Myometrial cell (primary cell): ENCODE results near the gene KRT84. TPM values are rescaled to one million over a fixed set of nuclear protein-coding genes. Genes with fewer than 3 reads are reported as not detected.

ENCODE experiments used
- total RNA-seq: library from RNA; depleted of rRNA; stranded (reverse); fragments of >200 nt; gene quantifications from 2 replicates; pipeline ENCODE4 v1.2.3, GENCODE V29; 2015

KRT84 gene, protein sequence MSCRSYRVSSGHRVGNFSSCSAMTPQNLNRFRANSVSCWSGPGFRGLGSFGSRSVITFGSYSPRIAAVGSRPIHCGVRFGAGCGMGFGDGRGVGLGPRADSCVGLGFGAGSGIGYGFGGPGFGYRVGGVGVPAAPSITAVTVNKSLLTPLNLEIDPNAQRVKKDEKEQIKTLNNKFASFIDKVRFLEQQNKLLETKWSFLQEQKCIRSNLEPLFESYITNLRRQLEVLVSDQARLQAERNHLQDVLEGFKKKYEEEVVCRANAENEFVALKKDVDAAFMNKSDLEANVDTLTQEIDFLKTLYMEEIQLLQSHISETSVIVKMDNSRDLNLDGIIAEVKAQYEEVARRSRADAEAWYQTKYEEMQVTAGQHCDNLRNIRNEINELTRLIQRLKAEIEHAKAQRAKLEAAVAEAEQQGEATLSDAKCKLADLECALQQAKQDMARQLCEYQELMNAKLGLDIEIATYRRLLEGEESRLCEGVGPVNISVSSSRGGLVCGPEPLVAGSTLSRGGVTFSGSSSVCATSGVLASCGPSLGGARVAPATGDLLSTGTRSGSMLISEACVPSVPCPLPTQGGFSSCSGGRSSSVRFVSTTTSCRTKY
- total RNA-seq: not detected in 2 replicates

DNA sequence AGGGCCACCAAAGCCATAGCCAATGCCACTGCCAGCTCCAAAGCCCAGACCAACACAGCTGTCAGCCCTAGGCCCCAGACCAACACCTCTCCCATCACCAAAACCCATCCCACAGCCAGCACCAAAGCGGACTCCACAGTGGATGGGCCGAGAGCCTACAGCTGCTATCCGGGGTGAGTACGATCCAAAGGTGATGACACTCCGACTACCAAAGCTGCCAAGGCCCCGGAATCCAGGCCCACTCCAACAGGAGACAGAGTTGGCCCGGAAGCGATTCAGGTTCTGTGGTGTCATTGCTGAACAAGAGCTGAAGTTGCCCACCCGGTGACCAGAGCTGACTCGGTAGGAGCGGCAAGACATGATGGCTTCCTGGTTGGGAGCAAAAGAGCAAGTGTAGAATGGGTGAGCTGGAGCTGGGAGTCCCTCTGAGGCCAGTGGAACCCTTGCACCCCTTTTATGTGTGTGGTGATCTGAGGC lies at the start of gene KRT84:
Gene KRT84, minus strand, starts transcription at position 427 of the 477 bp plus-strand sequence. Its CDS starts 67 bp downstream, at position 360.

DNA sequence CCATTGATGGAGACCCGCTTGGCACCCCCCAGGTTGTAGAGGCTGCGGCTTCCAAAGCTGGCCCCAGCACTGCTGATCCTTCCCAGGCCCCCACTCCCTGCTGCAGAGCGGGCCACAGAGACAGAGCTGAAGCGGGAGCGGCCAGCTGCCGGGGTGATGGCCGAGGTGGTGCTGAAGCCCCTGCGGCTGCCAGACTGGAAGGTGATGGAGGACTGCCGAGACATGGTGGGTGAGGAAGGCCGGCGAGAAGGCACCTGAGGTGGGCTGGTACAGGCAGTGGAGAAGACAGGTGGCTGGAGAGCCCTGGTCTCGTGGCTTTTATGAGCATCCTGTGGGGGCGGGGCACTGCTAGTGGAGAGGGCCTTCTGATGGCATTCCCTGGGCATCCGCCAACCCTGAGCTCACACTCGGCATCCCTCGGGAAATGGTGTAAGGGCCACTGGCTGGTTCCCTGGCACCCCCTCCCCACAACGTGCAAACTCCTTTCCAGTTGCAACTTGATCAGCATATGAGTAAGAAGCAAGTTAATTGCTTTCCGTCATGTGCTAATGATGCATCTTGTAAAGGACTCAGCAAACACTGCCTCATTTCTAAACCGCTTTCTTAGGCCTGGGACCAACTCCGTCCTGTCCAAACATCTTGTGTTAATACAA lies 48.8 kb upstream of the KRT84 start, which contains the start of gene KRT75:
Gene KRT75, minus strand, starts transcription at position 291 of the 653 bp plus-strand sequence. Its CDS starts 67 bp downstream, at position 224.

DNA sequence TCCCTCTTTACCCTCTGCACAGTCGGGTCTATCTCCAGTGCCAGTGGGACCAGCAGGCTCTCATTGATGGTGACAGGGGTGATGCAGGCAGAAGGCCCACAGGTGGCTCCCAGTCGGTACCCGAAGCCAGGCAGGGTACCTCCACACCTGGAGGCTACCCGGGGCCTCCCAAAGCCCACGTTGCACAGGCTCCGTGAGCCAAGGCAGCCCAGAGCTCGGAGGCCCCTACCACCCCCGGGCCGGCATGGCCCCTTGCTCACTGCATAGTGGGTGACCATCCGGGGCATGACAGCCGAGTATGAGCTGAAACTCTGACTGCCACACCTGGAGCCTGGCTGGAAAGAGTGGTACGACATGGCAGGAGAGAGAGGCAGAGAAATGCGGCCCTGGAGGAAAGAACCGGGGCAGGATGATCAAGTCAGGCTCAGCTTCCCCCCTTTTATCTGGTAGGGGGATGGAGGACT lies 20.5 kb upstream of the KRT84 start, which contains the start of gene KRT82:
Gene KRT82, minus strand, starts transcription at position 414 of the 464 bp plus-strand sequence. Its CDS starts 58 bp downstream, at position 356.

DNA sequence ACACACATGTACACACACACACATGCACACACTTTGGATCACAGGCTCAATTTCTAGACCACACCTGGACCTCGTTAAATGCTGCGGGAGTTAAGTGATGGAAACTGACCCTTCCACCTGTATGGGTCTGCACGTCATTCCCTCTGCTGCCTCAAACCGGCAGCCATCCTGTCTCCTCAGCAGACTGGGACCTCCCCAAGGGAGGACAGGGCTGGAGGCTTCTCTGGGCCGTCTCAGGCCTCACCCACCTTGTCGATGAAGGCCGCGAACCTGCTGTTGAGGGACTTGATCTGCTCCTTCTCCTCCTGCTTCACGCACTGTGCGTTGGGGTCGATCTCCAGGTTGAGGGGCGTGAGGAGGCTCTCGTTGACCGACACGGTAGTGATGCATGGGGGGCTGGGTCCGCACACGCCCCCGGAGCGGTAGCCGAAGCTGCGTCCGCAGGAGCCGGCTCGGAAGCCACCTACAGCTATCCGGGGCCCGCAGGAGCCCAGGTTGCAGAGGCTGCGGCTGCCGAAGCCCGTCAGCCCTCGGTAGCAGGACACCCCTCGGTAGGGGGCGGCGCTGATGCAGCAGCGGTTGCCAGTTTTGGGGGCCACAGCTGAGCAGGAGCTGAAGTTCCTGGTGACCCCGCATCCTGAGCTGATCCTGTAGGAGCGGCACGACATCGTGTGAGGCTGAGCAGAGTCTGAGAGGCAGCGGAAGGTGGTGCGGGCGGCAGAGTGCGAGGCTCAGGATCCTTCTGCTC lies 18.5 kb downstream of the KRT84 start, which contains the start of gene KRT85:
Gene KRT85, minus strand, starts transcription at position 744 of the 748 bp plus-strand sequence. Its CDS starts 76 bp downstream, at position 668.

Other genes starting within 250 kb of the KRT84 start
- 0.53 TPM in 1 of 2 replicates, not detected in the other for gene KRT80, start 193.6 kb downstream of the KRT84 start, total RNA-seq
- 0.58 and 1.2 TPM in 2 replicates for gene KRT7, start 152.4 kb downstream of the KRT84 start, total RNA-seq
- not detected in 2 replicates for gene KRT86, start 111.0 kb downstream of the KRT84 start, total RNA-seq
- under 0.01 TPM in 1 of 2 replicates, not detected in the other for gene KRT81, start 94.1 kb downstream of the KRT84 start, total RNA-seq
- gene KRT83, start 64.3 kb downstream of the KRT84 start, total RNA-seq: not detected in 2 replicates
- not detected in 2 replicates for gene KRT85, start 18.2 kb downstream of the KRT84 start, total RNA-seq
- gene KRT82, start 20.7 kb upstream of the KRT84 start, total RNA-seq: not detected in 2 replicates
- not detected in 2 replicates for gene KRT75, start 48.7 kb upstream of the KRT84 start, total RNA-seq
- gene KRT6B, start 66.5 kb upstream of the KRT84 start, total RNA-seq: not detected in 2 replicates
- not detected in 2 replicates for gene KRT6C, start 88.2 kb upstream of the KRT84 start, total RNA-seq
- not detected in 2 replicates for gene KRT6A, start 107.6 kb upstream of the KRT84 start, total RNA-seq
- gene KRT5, start 134.7 kb upstream of the KRT84 start, total RNA-seq: not detected in 2 replicates
- not detected in 2 replicates for gene KRT71, start 167.5 kb upstream of the KRT84 start, total RNA-seq
- not detected in 2 replicates for gene KRT74, start 188.2 kb upstream of the KRT84 start, total RNA-seq
- not detected in 2 replicates for gene KRT72, start 215.8 kb upstream of the KRT84 start, total RNA-seq
- gene KRT73, start 232.9 kb upstream of the KRT84 start, total RNA-seq: not detected in 2 replicates